GM12878 (cell line): Measurements from ENCODE around the gene SGCD. TPM values are rescaled to one million over a fixed set of nuclear protein-coding genes. Genes with fewer than 3 reads are reported as not detected.

Source experiments
- ATAC-seq: fragments of 200-7000 bp; cut with Tn5 transposase; 3 replicates; pipeline ENCODE4 v1.9.1; 2020; ENCODE audit warnings: mild to moderate bottlenecking, moderate library complexity
- BruUV-seq: library from RNA; stranded (reverse); fragments of 400-500 nt; replicated peaks from 2 replicates; lab custom pipeline; 2021; lab: Mats Ljungman, UMichigan
- CTCF ChIA-PET: fragments of 300-600 bp; sonication (Branson Sonifier 250); formaldehyde crosslinking; extraction: SDS; loops from one replicate; lab custom pipeline; 2021; ENCODE audit warnings: inconsistent platforms; lab: Yijun Ruan, JAX
- POLR2A ChIA-PET: fragments of 350-600 bp; formaldehyde crosslinking; extraction: SDS; loops from one replicate; lab custom pipeline; 2021; ENCODE audit warnings: inconsistent platforms; lab: Charles Lee
- RAD21 ChIA-PET: fragments of 300-600 bp; sonication (Branson Sonifier 250); formaldehyde crosslinking; loops from one replicate; lab custom pipeline; 2023; ENCODE audit warnings: antibody characterized with exemption; ENCODE audit not compliant: unreplicated experiment; lab: Charles Lee
- SMC1A ChIA-PET: fragments of 300-600 bp; sonication (Branson Sonifier 250); formaldehyde crosslinking; loops from one replicate; lab custom pipeline; 2023; ENCODE audit not compliant: unreplicated experiment, uncharacterized antibody; lab: Charles Lee
- DNase-seq: peaks from one replicate; pipeline ENCODE4 v3.0.0-alpha.2; 2011; ENCODE audit warnings: low read depth, low spot score
- FAIRE-seq: peaks from 3 replicates; lab custom pipeline; 2011; peaks lifted over from hg19 to GRCh38; lab: Jason Lieb, UNC
- H2AFZ ChIP-seq: 2 replicates; pipeline ENCODE4 v1.6.0; 2011; ENCODE audit warnings: low read depth, low read length, control low read depth; ENCODE audit not compliant: control insufficient read depth
- H3K27ac ChIP-seq: 2 replicates; pipeline ENCODE4 v1.5.1; 2011; ENCODE audit warnings: control low read depth; ENCODE audit not compliant: control insufficient read depth, insufficient read depth
- H3K27me3 ChIP-seq, 2 experiments: replicated peaks in 1 of 2; 2 replicates each; pipeline versions ENCODE4 v1.6.0 to v1.6.1; 2011; ENCODE audit warnings: low read length in 1 of 2; ENCODE audit not compliant: control insufficient read depth in 2 of 2, insufficient read depth in 2 of 2
- H3K36me3 ChIP-seq, 2 experiments: 2 replicates each; pipeline ENCODE4 v1.5.1; 2011; ENCODE audit warnings: low read length in 1 of 2; ENCODE audit not compliant: control insufficient read depth in 2 of 2, insufficient read depth in 2 of 2
- H3K4me1 ChIP-seq: 2 replicates; pipeline ENCODE4 v1.6.1; 2011; ENCODE audit warnings: mild to moderate bottlenecking, low read length, moderate library complexity, mixed read lengths; ENCODE audit not compliant: control insufficient read depth, insufficient read depth
- H3K4me2 ChIP-seq: 2 replicates; pipeline ENCODE4 v1.6.0; 2011; ENCODE audit warnings: control low read depth; ENCODE audit not compliant: control insufficient read depth, insufficient read depth
- H3K4me3 ChIP-seq: fragments of 200-600 bp; sonication (generic); 2 replicates; pipeline ENCODE4 v1.5.1; 2016
- H3K79me2 ChIP-seq: 2 replicates; pipeline ENCODE4 v1.6.0; 2011; ENCODE audit warnings: low read length; ENCODE audit not compliant: control insufficient read depth, insufficient read depth
- H3K9ac ChIP-seq: 2 replicates; pipeline ENCODE4 v1.8.0; 2011; ENCODE audit warnings: low read length, control low read depth, mixed read lengths; ENCODE audit not compliant: control insufficient read depth, insufficient read depth
- H3K9me3 ChIP-seq: replicated peaks from 3 replicates; pipeline ENCODE4 v1.5.1; 2011; ENCODE audit warnings: mild to moderate bottlenecking, low read length; ENCODE audit not compliant: control insufficient read depth, insufficient read depth
- H4K20me1 ChIP-seq: 2 replicates; pipeline ENCODE4 v1.6.0; 2011; ENCODE audit not compliant: control insufficient read depth, insufficient read depth
- EGR1 ChIP-seq, 2 experiments: IDR thresholded peaks; 1 replicate in 1 of 2; 2 replicates in 1 of 2; pipeline ENCODE4 v1.6.1; 2011 to 2012; ENCODE audit warnings: low read depth in 2 of 2, low read length in 2 of 2, borderline replicate concordance in 1 of 2, mild to moderate bottlenecking in 1 of 2, moderate library complexity in 1 of 2
- HDAC6 ChIP-seq: fragments of 200-600 bp; sonication (generic); IDR thresholded peaks from one replicate; pipeline ENCODE4 v1.8.0; 2017; ENCODE audit warnings: antibody characterized with exemption; ENCODE audit not compliant: unreplicated experiment
- KLF5 ChIP-seq: fragments of 450-650 bp; IDR thresholded peaks from 2 replicates; pipeline ENCODE4 v1.6.1; 2014; ENCODE audit warnings: mild to moderate bottlenecking; ENCODE audit not compliant: partially characterized antibody
- MEF2B ChIP-seq: fragments of 450-650 bp; IDR thresholded peaks from 2 replicates; pipeline ENCODE4 v1.6.1; 2018; ENCODE audit warnings: mild to moderate bottlenecking, moderate library complexity; ENCODE audit not compliant: partially characterized antibody, poor library complexity, severe bottlenecking
- NBN ChIP-seq: fragments of 450-650 bp; IDR thresholded peaks from 2 replicates; pipeline ENCODE4 v1.6.1; 2016
- NFXL1 ChIP-seq: fragments of 450-650 bp; IDR thresholded peaks from 2 replicates; pipeline ENCODE4 v1.6.1; 2017; ENCODE audit warnings: antibody characterized with exemption, mild to moderate bottlenecking, borderline replicate concordance
- PAX8 ChIP-seq: fragments of 450-650 bp; IDR thresholded peaks from 2 replicates; pipeline ENCODE4 v1.6.1; 2017; ENCODE audit warnings: mild to moderate bottlenecking, moderate library complexity
- TCF12 ChIP-seq: IDR thresholded peaks from 2 replicates; pipeline ENCODE4 v1.6.1; 2011; ENCODE audit warnings: low read depth, mild to moderate bottlenecking, low read length
- WGBS: methylation state at CpG from one replicate; pipeline ENCODE4 v1.1.6; 2016; ENCODE audit warnings: low lambda C conversion rate; ENCODE audit not compliant: insufficient replicate concordance, insufficient coverage; ENCODE audit errors: missing lambda C conversion rate; 5-methylcytosine and 5-hydroxymethylcytosine counted together
- in situ Hi-C: fragments of 300-500 bp; cut with MboI; formaldehyde crosslinking; loops from 9 replicates; pipeline ENCODE4 v1.14.3; 2018; ENCODE audit warnings: mixed read lengths
- intact Hi-C: fragments of 100-400 bp; cut with micrococcal nuclease; formaldehyde crosslinking; loops from one replicate; pipeline ENCODE4 v1.14.2; 2022; ENCODE audit not compliant: unreplicated experiment
- polyA plus RNA-seq, 11 experiments: library from polyadenylated mRNA; depleted of rRNA in 4 of 11; unstranded in 6 of 11; stranded (reverse) in 5 of 11; fragments of >200 nt; fragmentation: Nextera tagmentation in 4 of 11; fragmentation: Illumina TruSeq in 1 of 11; extraction: Ambion mirVana in 4 of 11; extraction: Trizol in 1 of 11; gene quantifications; 1 replicate in 1 of 11; 2 replicates in 10 of 11; pipeline versions ENCODE4 v1.2.1 to v1.2.3, GENCODE V29; 2011 to 2016; ENCODE audit warnings: inconsistent platforms in 2 of 11, missing spikeins in 2 of 11, low read depth in 1 of 11
- total RNA-seq, 4 experiments: library from RNA; depleted of rRNA in 3 of 4; stranded (reverse); fragments of >200 nt in 3 of 4; fragmentation: Illumina TruSeq in 1 of 4; extraction: Trizol in 1 of 4; gene quantifications; 2 replicates each; pipeline versions ENCODE4 v1.2.1 to v1.2.3, GENCODE V29; 2013 to 2021
- TF ChIP-seq, protein P1 (sequence below): fragments of 450-650 bp; IDR thresholded peaks from 2 replicates; pipeline ENCODE4 v1.6.1; 2018; ENCODE audit warnings: borderline replicate concordance, mild to moderate bottlenecking; ENCODE audit not compliant: partially characterized antibody

SGCD gene
- total and polyA plus RNA-seq, 10 of the 15 experiments (the other 5 are each of a cell fraction or from before 2014, with no cell fraction given) = 0.06 TPM; not detected in 9

DNA sequence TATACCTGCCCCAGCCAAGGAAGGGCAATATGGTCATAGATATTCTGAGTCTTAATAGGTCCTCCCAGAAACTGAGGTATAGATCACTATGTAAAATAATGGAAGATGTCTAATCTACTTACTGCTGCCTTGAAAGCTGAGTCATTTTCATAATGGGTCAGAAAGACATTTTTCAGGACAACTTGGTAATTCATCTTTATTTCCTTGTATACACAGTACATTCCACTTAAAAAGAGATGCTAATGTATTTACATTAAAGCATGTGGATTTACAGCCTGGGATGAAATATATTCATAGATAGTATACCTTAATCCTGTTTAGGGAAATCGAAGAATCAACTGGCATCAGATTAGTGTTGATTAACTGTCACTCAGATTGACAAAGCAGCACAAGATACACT is 304.0 kb downstream of the SGCD start:
- Histone ChIP-seq H3K4me3 (no peak overlapping the region), H2AFZ (no peak overlapping the region), H3K4me1 (no peaks in the 10 kb centered on the region), H3K9me3 (no peaks in the 10 kb centered on the region), H4K20me1 (no peaks in the 10 kb centered on the region), H3K36me3 (no peaks in the 10 kb centered on the region), H3K4me2 (no peak overlapping the region), H3K9ac (no peak overlapping the region), H3K27me3 (no peaks in the 10 kb centered on the region), H3K27ac (no peak overlapping the region), H3K79me2 (no peaks in the 10 kb centered on the region)
- CTCF ChIA-PET = interaction anchor here (0.6 kb wide), 1 partner anchor 758 kb away, joined by 3 read pairs; no protein-coding TSS in a partner anchor
- no peak for FAIRE-seq
- SMC1A ChIA-PET = interaction anchor here (1.7 kb wide), 1 partner anchor 318 kb away, joined by 3 read pairs; no protein-coding TSS in a partner anchor
- in situ Hi-C loops (no loop called here), intact Hi-C loops (no loop called here)
- BruUV-seq = no TSS peak
- no peak for TF ChIP-seq NFXL1
- no peak for TF ChIP-seq NBN
- no peak for TF ChIP-seq KLF5
- TF ChIP-seq MEF2B = no peak
- TF ChIP-seq, protein P1, sequence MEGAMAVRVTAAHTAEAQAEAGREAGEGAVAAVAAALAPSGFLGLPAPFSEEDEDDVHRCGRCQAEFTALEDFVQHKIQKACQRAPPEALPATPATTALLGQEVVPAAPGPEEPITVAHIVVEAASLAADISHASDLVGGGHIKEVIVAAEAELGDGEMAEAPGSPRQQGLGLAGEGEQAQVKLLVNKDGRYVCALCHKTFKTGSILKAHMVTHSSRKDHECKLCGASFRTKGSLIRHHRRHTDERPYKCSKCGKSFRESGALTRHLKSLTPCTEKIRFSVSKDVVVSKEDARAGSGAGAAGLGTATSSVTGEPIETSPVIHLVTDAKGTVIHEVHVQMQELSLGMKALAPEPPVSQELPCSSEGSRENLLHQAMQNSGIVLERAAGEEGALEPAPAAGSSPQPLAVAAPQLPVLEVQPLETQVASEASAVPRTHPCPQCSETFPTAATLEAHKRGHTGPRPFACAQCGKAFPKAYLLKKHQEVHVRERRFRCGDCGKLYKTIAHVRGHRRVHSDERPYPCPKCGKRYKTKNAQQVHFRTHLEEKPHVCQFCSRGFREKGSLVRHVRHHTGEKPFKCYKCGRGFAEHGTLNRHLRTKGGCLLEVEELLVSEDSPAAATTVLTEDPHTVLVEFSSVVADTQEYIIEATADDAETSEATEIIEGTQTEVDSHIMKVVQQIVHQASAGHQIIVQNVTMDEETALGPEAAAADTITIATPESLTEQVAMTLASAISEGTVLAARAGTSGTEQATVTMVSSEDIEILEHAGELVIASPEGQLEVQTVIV = no peak
- no peak for TF ChIP-seq HDAC6
- TF ChIP-seq PAX8 = no peak
- no peak for TF ChIP-seq TCF12
- no peak for TF ChIP-seq EGR1 (IDR thresholded peaks at IDR 0.05; ENCODE audit: borderline replicate concordance in 1 of 2, low read depth in 2 of 2, low read length in 2 of 2)
- POLR2A ChIA-PET = no interaction called here
- RAD21 ChIA-PET = no interaction called here
- 0% methylated on average over 1 of the region's 1 CpG for WGBS
- no peak for ATAC-seq
- no peak for DNase-seq
